Ishikawa (cell line): ENCODE measurements around the gene ZRANB1.

Experiments used
- CEBPB ChIP-seq: IDR thresholded peaks from 2 replicates; pipeline ENCODE4 v1.6.1; 2012
- CREB1 ChIP-seq: IDR thresholded peaks from 2 replicates; pipeline ENCODE4 v1.6.1; 2012; ENCODE audit warnings: low read depth
- EGR1 ChIP-seq: IDR thresholded peaks from 2 replicates; pipeline ENCODE4 v1.6.1; 2012
- EP300 ChIP-seq: IDR thresholded peaks from 2 replicates; pipeline ENCODE4 v1.6.1; 2012; ENCODE audit warnings: borderline replicate concordance
- FOXM1 ChIP-seq: IDR thresholded peaks from 2 replicates; pipeline ENCODE4 v1.6.1; 2012; ENCODE audit warnings: low read depth, borderline replicate concordance
- MAX ChIP-seq: IDR thresholded peaks from 2 replicates; pipeline ENCODE4 v1.6.1; 2012
- NFIC ChIP-seq: IDR thresholded peaks from 2 replicates; pipeline ENCODE4 v1.6.1; 2012
- RAD21 ChIP-seq: IDR thresholded peaks from 2 replicates; pipeline ENCODE4 v1.6.1; 2012; ENCODE audit warnings: low read depth
- REST ChIP-seq: IDR thresholded peaks from 2 replicates; pipeline ENCODE4 v1.6.1; 2012; ENCODE audit warnings: low read depth, mild to moderate bottlenecking
- TCF12 ChIP-seq: IDR thresholded peaks from 2 replicates; pipeline ENCODE4 v1.6.1; 2012; ENCODE audit warnings: low read depth
- TEAD4 ChIP-seq: IDR thresholded peaks from 2 replicates; pipeline ENCODE4 v1.6.1; 2012
- USF1 ChIP-seq: IDR thresholded peaks from 2 replicates; pipeline ENCODE4 v1.6.1; 2012
- YY1 ChIP-seq: IDR thresholded peaks from 2 replicates; pipeline ENCODE4 v1.6.1; 2012; ENCODE audit warnings: low read depth

ZRANB1 gene

GRCh38 chr10:125037145-125037877 is 95.4 kb downstream of the ZRANB1 start:
- 0 out of 2 replicates have a peak, but pooled peaks have one; percentile 33 for TF ChIP-seq TEAD4
- no peak for TF ChIP-seq RAD21
- peak; percentile 17; the same call in 1 of the 2 replicates for TF ChIP-seq EP300
- TF ChIP-seq MAX, result peak; percentile 35; the same call in 1 of the 2 replicates
- TF ChIP-seq TCF12, result no peak
- TF ChIP-seq NFIC, result no peak
- no peak for TF ChIP-seq USF1
- no peak for TF ChIP-seq YY1
- TF ChIP-seq CEBPB, result peak; percentile 55; the same call in 1 of the 2 replicates
- TF ChIP-seq EGR1, result no peak
- TF ChIP-seq CREB1, result no peak
- TF ChIP-seq FOXM1, result no peak
- peak; percentile 48; the same call in 1 of the 2 replicates for TF ChIP-seq REST
